ENCODE results near the gene NUDT14.
A peak's percentile ranks its signal among the peaks of the same experiment; 100 is the strongest.

NUDT14 gene

GRCh38 chr14:105136401-105137322 is 44.5 kb downstream of the NUDT14 start:
- DNase-seq: no peak

- no peak for DNase-seq
Measured at GRCh38 chr14:105135700-105136395, 45.3 kb downstream of the NUDT14 start.

GRCh38 chr14:105132921-105133654 is 48.0 kb downstream of the NUDT14 start:
- no peak for DNase-seq

GRCh38 chr14:105131241-105131640 is 49.9 kb downstream of the NUDT14 start:
- no peak for DNase-seq

- DNase-seq: no peak
Measured at GRCh38 chr14:105128059-105128458, 53.1 kb downstream of the NUDT14 start.

GRCh38 chr14:105126981-105127329 is 54.2 kb downstream of the NUDT14 start:
- no peak for DNase-seq

GRCh38 chr14:105126126-105126980 is 54.8 kb downstream of the NUDT14 start:
- no peak for DNase-seq

GRCh38 chr14:105124823-105125222 is 56.3 kb downstream of the NUDT14 start:
- no peak for DNase-seq

- DNase-seq: no peak
Measured at GRCh38 chr14:105123981-105124765, 56.9 kb downstream of the NUDT14 start.

GRCh38 chr14:105123064-105123665 is 57.9 kb downstream of the NUDT14 start:
- peak in 1 of 56 donors; percentile 6 for DNase-seq
